HepG2 (cell line): Measurements from ENCODE around the gene BCAS3. TPM values are rescaled to one million over a fixed set of nuclear protein-coding genes. Genes with fewer than 3 reads are reported as not detected.
A peak's percentile ranks its signal among the peaks of the same experiment; 100 is the strongest.

Experiments
- CSRNP2 ChIP-seq: sonication (generic); formaldehyde crosslinking; conservative IDR thresholded peaks from 2 replicates; pipeline ENCODE4 v1.8.0; 2022; ENCODE audit warnings: low read depth, missing genetic modification reagents
- DNMT3B ChIP-seq: conservative IDR thresholded peaks from 2 replicates; pipeline ENCODE4 v1.6.1; 2016; ENCODE audit warnings: missing biosample characterization, control low read depth
- FOXP4 ChIP-seq: sonication (generic); formaldehyde crosslinking; IDR thresholded peaks from 2 replicates; pipeline ENCODE4 v1.4.0; 2020; ENCODE audit warnings: missing genetic modification reagents
- GATA4 ChIP-seq: sonication (generic); IDR thresholded peaks from 2 replicates; pipeline ENCODE4 v1.6.1; 2016; ENCODE audit warnings: antibody characterized with exemption, low read depth, borderline replicate concordance
- GFI1 ChIP-seq: sonication (generic); formaldehyde crosslinking; IDR thresholded peaks from 2 replicates; pipeline ENCODE4 v1.5.0; 2020; ENCODE audit warnings: missing genetic modification reagents, mild to moderate bottlenecking, borderline replicate concordance
- HDAC6 ChIP-seq: fragments of 200-600 bp; sonication (generic); IDR thresholded peaks from 2 replicates; pipeline ENCODE4 v1.7.0; 2017; ENCODE audit warnings: mild to moderate bottlenecking, antibody characterized with exemption, low read length, low read depth
- HIC2 ChIP-seq: sonication (generic); formaldehyde crosslinking; IDR thresholded peaks from 2 replicates; pipeline ENCODE4 v1.9.0; 2022; ENCODE audit warnings: low read depth, missing genetic modification reagents
- MAFG ChIP-seq: sonication (generic); formaldehyde crosslinking; IDR thresholded peaks from 2 replicates; pipeline ENCODE4 v1.5.1; 2020; ENCODE audit warnings: mild to moderate bottlenecking, missing genetic modification reagents
- NR3C1 ChIP-seq: sonication (generic); formaldehyde crosslinking; IDR thresholded peaks from 2 replicates; pipeline ENCODE4 v1.4.0; 2020; ENCODE audit warnings: missing genetic modification reagents
- RBM39 ChIP-seq: fragments of 200-400 bp; formaldehyde crosslinking; IDR thresholded peaks from one replicate; pipeline ENCODE4 v1.6.1; 2018; ENCODE audit warnings: antibody characterized with exemption, mild to moderate bottlenecking, low read depth, low read length; ENCODE audit not compliant: poor library complexity, severe bottlenecking
- SMARCE1 ChIP-seq: fragments of 450-650 bp; IDR thresholded peaks from 2 replicates; pipeline ENCODE4 v1.6.1; 2017; ENCODE audit warnings: borderline replicate concordance
- ZMYM4 ChIP-seq: sonication (generic); formaldehyde crosslinking; IDR thresholded peaks from 2 replicates; pipeline ENCODE4 v1.8.1; 2023; ENCODE audit warnings: mild to moderate bottlenecking, missing genetic modification reagents
- ZNF142 ChIP-seq: sonication (generic); formaldehyde crosslinking; IDR thresholded peaks from 2 replicates; pipeline ENCODE4 v1.4.0; 2020; ENCODE audit warnings: missing genetic modification reagents
- ZNF24 ChIP-seq: fragments of 450-650 bp; IDR thresholded peaks from 2 replicates; pipeline ENCODE4 v1.6.1; 2017; ENCODE audit warnings: antibody characterized with exemption, mild to moderate bottlenecking
- ZNF335 ChIP-seq: sonication (generic); formaldehyde crosslinking; IDR thresholded peaks from 2 replicates; pipeline ENCODE4 v1.4.0; 2020; ENCODE audit warnings: missing genetic modification reagents
- ZNF550 ChIP-seq: sonication (generic); formaldehyde crosslinking; IDR thresholded peaks from 2 replicates; pipeline ENCODE4 v1.4.0; 2020; ENCODE audit warnings: mild to moderate bottlenecking, missing genetic modification reagents, borderline replicate concordance
- ZNF781 ChIP-seq: sonication (generic); formaldehyde crosslinking; IDR thresholded peaks from 2 replicates; pipeline ENCODE4 v1.5.1; 2020; ENCODE audit warnings: borderline replicate concordance, mild to moderate bottlenecking, missing genetic modification reagents; ENCODE audit errors: not compliant biosample characterization
- polyA plus RNA-seq, 8 experiments: library from polyadenylated mRNA; depleted of rRNA in 3 of 8; stranded (reverse) in 7 of 8; unstranded in 1 of 8; fragments of >200 nt; fragmentation: Illumina TruSeq in 4 of 8; extraction: Trizol in 4 of 8; gene quantifications; 2 replicates each; pipeline versions ENCODE4 v1.2.1 to v1.2.3, GENCODE V29; 2011 to 2016; ENCODE audit warnings: low read depth in 4 of 8, missing spikeins in 1 of 8, mixed read lengths in 1 of 8; ENCODE audit not compliant: insufficient read depth in 1 of 8
- total RNA-seq, 5 experiments: library from RNA; depleted of rRNA; stranded (reverse); fragments of >200 nt; fragmentation: Illumina TruSeq; extraction: Trizol; gene quantifications; 2 replicates each; pipeline ENCODE4 v1.2.3, GENCODE V29; 2016; ENCODE audit warnings: low read depth in 1 of 5

BCAS3 gene
- total and polyA plus RNA-seq, 2 of the 13 experiments (the other 11 are each of a cell fraction or from before 2014, with no cell fraction given), result 10.7 to 11.2 TPM

- TF ChIP-seq HIC2 (CRISPR knock-in tag) (peak; percentile 20; the same call in 1 of the 2 replicates), ZNF550 (no peak), GATA4 (no peak), ZNF781 (CRISPR knock-in tag) (no peak), ZNF24 (no peak), HDAC6 (no peak), FOXP4 (CRISPR knock-in tag) (no peak), SMARCE1 (no peak), GFI1 (CRISPR knock-in tag) (no peak), RBM39 (no peak), DNMT3B (CRISPR knock-in tag) (no peak), ZNF142 (no peak), MAFG (no peak), CSRNP2 (CRISPR knock-in tag) (no peak), ZNF335 (CRISPR knock-in tag) (no peak), NR3C1 (CRISPR knock-in tag) (no peak), ZMYM4 (CRISPR knock-in tag) (peak; percentile 48; the same call in 1 of the 2 replicates)
Observed at GRCh38 chr17:61379457-61380216, 702.0 kb downstream of the BCAS3 start (continued).
